SK-N-SH treated with all-trans-retinoic acid at 6 μM for 48 hours (cell line): Measurements from ENCODE around the gene DHRS13.

Source experiments
- CSRNP3 ChIP-seq: fragments of 250-450 bp; sonication (Bioruptor Pico); IDR thresholded peaks from 2 replicates; pipeline ENCODE4 v1.5.1; 2021; ENCODE audit warnings: mild to moderate bottlenecking, moderate library complexity
- TSHZ2 ChIP-seq: fragments of 250-450 bp; sonication (Bioruptor Pico); IDR thresholded peaks from 2 replicates; pipeline ENCODE4 v1.5.0; 2020; ENCODE audit warnings: mild to moderate bottlenecking, moderate library complexity

GRCh38 chr17:28887871-28888471 is 14.9 kb downstream of the DHRS13 start:
- TF ChIP-seq CSRNP3 (no peak), TSHZ2 (CRISPR knock-in tag) (no peak)
